GM12864 (cell line): Measurements from ENCODE around the gene PLEKHH3.
"Not testable (repeated sequence)": the region's sequence is repeated elsewhere in the genome, so short reads cannot be mapped to it uniquely, and the experiment has no call there.

Source experiments
- DNase-seq: peaks from one replicate; pipeline ENCODE4 v3.0.0-alpha.2; 2011; ENCODE audit warnings: low read depth
- H3K4me3 ChIP-seq: 2 replicates; pipeline ENCODE4 v1.5.1; 2011; ENCODE audit warnings: mild to moderate bottlenecking, low read depth, low read length, control low read depth
- TF ChIP-seq, protein P1 (sequence below): IDR thresholded peaks from 2 replicates; pipeline ENCODE4 v1.5.1; 2011; ENCODE audit warnings: low read depth, mild to moderate bottlenecking, moderate library complexity, low read length, control low read depth, inconsistent platforms; ENCODE audit errors: missing control alignments

The PLEKHH3 gene

DNA sequence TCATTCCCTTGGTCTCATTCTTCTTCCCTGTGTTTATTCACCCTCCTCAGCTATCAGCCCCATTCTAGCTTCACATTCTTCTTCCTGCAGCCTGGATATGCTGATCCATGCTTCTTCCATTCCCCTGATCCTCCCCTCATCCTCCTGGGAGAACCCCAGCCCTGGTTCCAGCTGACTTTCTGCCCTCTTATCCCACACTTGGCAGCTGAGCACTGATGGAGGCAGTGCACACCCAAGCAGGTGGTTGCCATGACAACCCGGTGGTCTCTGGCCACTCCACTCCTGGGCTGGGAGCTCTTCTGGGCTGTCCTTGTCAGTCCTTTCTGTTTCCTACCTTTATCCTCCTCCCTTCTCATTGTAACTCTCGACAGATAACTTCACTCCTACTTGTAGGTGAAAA, 34.5 kb downstream of the PLEKHH3 start:
- H3K4me3 ChIP-seq: no peak overlapping the region
- TF ChIP-seq, protein P1, sequence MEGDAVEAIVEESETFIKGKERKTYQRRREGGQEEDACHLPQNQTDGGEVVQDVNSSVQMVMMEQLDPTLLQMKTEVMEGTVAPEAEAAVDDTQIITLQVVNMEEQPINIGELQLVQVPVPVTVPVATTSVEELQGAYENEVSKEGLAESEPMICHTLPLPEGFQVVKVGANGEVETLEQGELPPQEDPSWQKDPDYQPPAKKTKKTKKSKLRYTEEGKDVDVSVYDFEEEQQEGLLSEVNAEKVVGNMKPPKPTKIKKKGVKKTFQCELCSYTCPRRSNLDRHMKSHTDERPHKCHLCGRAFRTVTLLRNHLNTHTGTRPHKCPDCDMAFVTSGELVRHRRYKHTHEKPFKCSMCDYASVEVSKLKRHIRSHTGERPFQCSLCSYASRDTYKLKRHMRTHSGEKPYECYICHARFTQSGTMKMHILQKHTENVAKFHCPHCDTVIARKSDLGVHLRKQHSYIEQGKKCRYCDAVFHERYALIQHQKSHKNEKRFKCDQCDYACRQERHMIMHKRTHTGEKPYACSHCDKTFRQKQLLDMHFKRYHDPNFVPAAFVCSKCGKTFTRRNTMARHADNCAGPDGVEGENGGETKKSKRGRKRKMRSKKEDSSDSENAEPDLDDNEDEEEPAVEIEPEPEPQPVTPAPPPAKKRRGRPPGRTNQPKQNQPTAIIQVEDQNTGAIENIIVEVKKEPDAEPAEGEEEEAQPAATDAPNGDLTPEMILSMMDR: no peak
- no peak for DNase-seq

- TF ChIP-seq, protein P1: no peak
- no peak for DNase-seq
Observed at GRCh38 chr17:42640121-42640520, 36.7 kb downstream of the PLEKHH3 start.

DNA sequence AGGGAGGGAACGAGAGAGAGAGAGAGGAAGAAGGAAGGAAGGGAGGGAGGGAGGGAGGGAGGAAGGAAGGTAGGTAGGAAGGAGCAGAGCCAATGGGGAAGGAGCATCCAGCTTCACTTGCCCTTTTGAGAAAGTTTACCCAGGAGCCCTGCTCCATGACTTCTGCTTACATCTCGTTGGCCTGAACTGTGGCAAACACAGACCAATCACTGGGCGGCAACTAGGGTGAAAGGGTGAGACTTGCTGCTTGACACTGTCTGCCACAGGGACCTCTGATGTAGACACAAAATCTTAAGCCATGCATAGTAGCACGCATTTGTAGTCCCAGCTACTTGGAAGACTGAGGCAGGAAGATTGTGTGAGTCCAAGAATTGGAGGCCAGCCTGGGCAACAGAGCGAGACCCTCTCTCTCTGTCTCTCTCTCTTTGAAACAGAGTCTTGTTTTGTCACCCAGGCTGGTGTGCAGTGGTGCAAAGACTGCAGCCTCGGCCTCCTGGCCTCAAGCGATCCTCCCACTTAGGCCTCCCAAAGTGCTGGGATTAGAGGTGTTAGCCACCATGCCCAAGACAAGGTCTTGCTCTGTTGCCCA, 37.2 kb downstream of the PLEKHH3 start:
- DNase-seq: no peak
- H3K4me3 ChIP-seq: no peak overlapping the region
- TF ChIP-seq, protein P1: no peak

More at GRCh38 chr17:42640121-42640520, 36.7 kb downstream of the PLEKHH3 start:
- H3K4me3 ChIP-seq: no peak overlapping the region

- TF ChIP-seq, protein P1: no peak
- no peak overlapping the region for H3K4me3 ChIP-seq
- DNase-seq: no peak
Observed at GRCh38 chr17:42632949-42633444, 43.8 kb downstream of the PLEKHH3 start.

DNA sequence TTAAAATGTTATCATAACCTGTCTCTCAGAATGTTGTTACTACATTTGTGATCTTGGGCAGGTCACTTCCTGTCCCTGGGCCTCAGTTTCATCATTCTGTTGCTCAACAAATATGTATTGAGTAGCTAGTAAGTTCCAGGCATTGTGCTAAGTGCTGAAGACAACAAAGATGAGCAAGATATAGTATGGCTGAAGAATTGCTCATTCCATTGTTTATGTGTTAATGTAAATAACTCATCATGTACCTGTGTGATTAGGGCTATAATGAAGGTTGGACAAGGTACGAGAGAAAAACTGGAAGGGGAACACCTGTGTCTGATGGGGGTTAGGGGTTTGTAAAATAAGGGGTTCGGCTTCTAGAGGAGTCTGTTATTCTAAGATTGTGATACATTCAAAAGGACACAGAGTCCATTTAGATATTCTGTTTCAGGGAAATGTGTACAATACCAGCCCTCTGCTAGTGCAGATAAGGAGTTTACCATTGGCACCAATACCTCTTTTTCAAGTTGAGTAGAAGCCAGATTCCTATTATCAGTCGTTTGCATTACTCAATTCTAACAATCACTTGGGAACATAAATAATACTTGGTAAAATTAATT, 47.3 kb downstream of the PLEKHH3 start:
- TF ChIP-seq, protein P1: no peak
- no peak overlapping the region for H3K4me3 ChIP-seq
- no peak for DNase-seq

- H3K4me3 ChIP-seq, DNase-seq: not testable (repeated sequence)
Observed at GRCh38 chr17:42627032-42627764, 49.6 kb downstream of the PLEKHH3 start.

DNA sequence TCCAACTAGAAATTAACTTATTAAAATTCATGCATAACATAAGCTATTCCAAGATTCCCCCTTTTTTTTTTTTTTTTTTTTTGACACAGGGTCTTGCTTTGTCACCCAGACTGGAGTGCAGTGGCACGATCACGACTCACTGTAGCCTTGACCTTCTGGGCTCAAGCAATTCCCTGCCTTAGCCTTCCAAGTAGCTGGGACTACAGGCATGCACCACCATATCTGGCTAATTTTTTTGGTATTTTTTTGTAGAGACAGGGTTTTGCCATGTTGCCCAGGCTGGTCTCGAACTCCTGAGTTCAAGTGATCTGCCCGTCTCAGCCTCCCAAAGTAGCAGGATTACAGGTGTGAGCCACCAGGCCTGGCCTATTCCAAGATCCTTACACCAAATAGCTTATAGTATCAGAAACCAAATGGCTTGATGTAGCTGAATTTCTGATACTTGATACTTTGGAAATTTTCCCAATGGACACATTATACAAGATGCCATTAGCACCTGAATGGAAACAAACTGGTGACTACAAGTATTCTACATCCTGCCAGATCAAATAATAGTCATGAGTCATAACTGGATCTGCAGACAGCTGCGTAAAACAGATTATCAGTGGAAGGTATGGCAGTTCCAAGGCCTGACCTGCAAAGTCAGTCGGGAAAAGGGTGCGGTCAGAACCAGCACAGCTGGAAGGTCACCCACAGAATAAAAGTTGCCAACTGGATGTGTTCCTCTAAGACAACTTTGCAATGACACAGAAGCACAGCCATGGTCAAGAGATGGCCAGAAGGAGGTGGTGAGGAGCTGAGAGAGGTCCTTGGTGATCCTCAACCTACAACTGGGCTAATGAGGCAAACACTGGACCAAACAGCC, 52.8 kb downstream of the PLEKHH3 start:
- no peak for DNase-seq
- no peak overlapping the region for H3K4me3 ChIP-seq
- TF ChIP-seq, protein P1: peak; percentile 3
